ENCODE measurements around the gene NAB2. TPM values are rescaled to one million over a fixed set of nuclear protein-coding genes. Genes with fewer than 3 reads are reported as not detected.

NAB2 gene
- 10 to 100 TPM; 18.0 to 42.8 TPM for total RNA-seq
- 10 to 100 TPM; 21.6 to 30.8 TPM for polyA plus RNA-seq (ENCODE audit: insufficient read length in 2 of 2)
- long read RNA-seq, donor 1, transcript NAB2-201 (7 exons, 2,711 nt) = major isoform, 5 of 6 reads
- long read RNA-seq, donor 1, partial matches to known transcripts = 0 of 6 reads
- long read RNA-seq, donor 1, other reads (novel, unspliced or antisense) = 0 of 6 reads
- long read RNA-seq, donor 2, partial matches to known transcripts = 0 of 1 reads
- long read RNA-seq, donor 2, other reads (novel, unspliced or antisense) = 0 of 1 reads
- long read RNA-seq, donor 3, partial matches to known transcripts = 0 of 4 reads
- long read RNA-seq, donor 3, other reads (novel, unspliced or antisense) = 0 of 4 reads
- long read RNA-seq, donor 4, transcript NAB2-201 (7 exons, 2,711 nt) = major isoform, 6 of 74 reads
- long read RNA-seq, donor 4, partial matches to known transcripts = 67 of 74 reads
- long read RNA-seq, donor 4, other reads (novel, unspliced or antisense) = 0 of 74 reads

DNA sequence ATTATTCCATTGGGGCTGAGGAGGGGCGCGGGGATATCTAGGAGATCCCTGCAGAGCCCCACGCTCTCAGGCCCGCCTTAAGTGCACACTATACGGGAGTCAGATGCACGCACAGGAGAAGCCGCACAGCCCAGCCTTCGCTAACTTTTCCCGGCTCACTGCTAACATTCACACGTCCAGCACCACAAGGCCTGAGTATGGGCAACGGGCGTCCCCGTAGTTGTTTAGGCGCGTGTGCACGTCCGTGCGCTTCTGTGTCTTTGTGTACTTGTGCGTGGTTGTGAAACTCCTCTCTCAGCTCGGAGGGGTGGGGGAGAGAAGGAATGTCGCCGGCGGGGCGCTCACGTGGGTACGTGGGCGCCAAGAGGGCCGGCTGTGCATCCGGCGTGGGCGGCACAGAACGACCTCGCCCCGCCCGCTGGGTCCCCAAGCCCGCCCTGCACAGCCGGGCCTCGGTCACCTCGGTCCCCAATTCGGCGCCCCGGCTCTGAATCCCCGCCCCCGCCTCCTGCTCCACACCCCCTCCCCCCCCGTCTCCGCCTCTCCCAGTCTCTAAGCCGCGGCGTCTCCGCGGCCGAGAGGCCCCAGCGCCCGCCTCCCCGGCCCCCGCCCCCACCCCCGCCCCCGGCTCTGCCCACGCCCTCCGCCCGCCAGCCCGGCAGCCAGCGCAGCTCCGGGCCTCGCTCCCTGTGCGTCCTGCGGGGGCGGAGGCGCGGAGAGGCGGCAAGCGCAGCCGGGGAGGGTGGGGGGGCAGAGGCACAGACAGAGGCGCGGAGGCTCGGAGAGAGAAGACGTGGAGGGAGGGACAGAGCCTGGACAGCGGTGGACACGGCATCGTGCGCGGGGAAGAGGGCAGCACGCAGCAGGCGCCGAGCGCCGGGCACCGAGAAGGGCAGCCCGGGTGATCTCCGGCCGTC is at the start of gene NAB2:
TSS of gene NAB2 (plus strand) at position 761 of the 917 bp plus-strand sequence. CDS start 158 bp downstream, outside the sequence.
- H3K27me3 ChIP-seq (ENCODE audit: control insufficient read depth, insufficient read depth, low read length) = no peaks in the 10 kb centered on the region
- H3K4me1 ChIP-seq (ENCODE audit: control insufficient read depth, insufficient read depth, low read length) = peaks cover 70% of the 10 kb centered on the region
- H3K27ac ChIP-seq (ENCODE audit: low read depth, low read length) = peak within 1 kb of the TSS; percentile 99
- peak in 4 of 6 donors; percentile 80 to 96 (median 89) for DNase-seq (ENCODE audit: low read depth in 4 of 6, low spot score in 6 of 6)
- H3K4me3 ChIP-seq (ENCODE audit: low read depth, low read length) = peak within 1 kb of the TSS; percentile 86
- peaks cover 31% of the 10 kb centered on the region for H3K36me3 ChIP-seq (ENCODE audit: control insufficient read depth, insufficient read depth, low read length)
- no peaks in the 10 kb centered on the region for H3K9me3 ChIP-seq (ENCODE audit: control insufficient read depth, insufficient read depth, low read length)
- under 1% methylated on average over 70 of the region's 91 CpGs for WGBS (ENCODE audit: insufficient coverage)

GRCh38 chr12:57040211-57040610 is 48.7 kb upstream of the NAB2 start:
- Histone ChIP-seq H3K27me3 (ENCODE audit: control insufficient read depth, insufficient read depth, low read length) (no peaks in the 10 kb centered on the region), H3K4me3 (ENCODE audit: low read depth, low read length) (no peak overlapping the region), H3K9me3 (ENCODE audit: control insufficient read depth, insufficient read depth, low read length) (no peaks in the 10 kb centered on the region), H3K27ac (ENCODE audit: low read depth, low read length) (no peak overlapping the region), H3K36me3 (ENCODE audit: control insufficient read depth, insufficient read depth, low read length) (no peaks in the 10 kb centered on the region), H3K4me1 (ENCODE audit: control insufficient read depth, insufficient read depth, low read length) (no peaks in the 10 kb centered on the region)
- WGBS (ENCODE audit: insufficient coverage) = 90% methylated on average over 2 of the region's 4 CpGs
- DNase-seq (ENCODE audit: low read depth in 4 of 6, low spot score in 6 of 6) = no peak

DNA sequence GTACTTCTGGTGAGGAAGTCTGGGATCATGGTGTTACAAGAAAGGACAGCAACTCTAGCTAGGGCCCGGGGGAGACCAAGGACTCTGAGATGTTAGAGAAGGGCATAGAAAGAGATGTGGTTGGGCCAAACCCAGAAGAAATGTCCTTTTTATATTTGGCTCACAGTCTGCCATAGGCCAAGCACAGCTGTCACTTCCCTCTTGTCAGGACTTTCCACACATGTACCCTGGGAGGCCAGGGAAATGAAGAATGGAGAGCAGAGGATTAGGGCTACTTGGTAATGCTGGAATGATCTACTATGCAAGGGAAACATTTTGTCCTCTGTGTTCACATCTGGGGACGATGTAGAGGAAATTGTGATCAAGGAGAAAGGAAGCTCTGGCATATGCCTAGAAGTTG is 48.2 kb upstream of the NAB2 start:
- H3K27ac ChIP-seq (ENCODE audit: low read depth, low read length) = no peak overlapping the region
- H3K4me3 ChIP-seq (ENCODE audit: low read depth, low read length) = no peak overlapping the region
- H3K9me3 ChIP-seq (ENCODE audit: control insufficient read depth, insufficient read depth, low read length) = no peaks in the 10 kb centered on the region
- no peaks in the 10 kb centered on the region for H3K27me3 ChIP-seq (ENCODE audit: control insufficient read depth, insufficient read depth, low read length)
- H3K4me1 ChIP-seq (ENCODE audit: control insufficient read depth, insufficient read depth, low read length) = no peaks in the 10 kb centered on the region
- no peaks in the 10 kb centered on the region for H3K36me3 ChIP-seq (ENCODE audit: control insufficient read depth, insufficient read depth, low read length)
- DNase-seq (ENCODE audit: low read depth in 4 of 6, low spot score in 6 of 6) = no peak
- WGBS (ENCODE audit: insufficient coverage) = no CpG with 5 or more reads among the region's 2 CpGs

DNA sequence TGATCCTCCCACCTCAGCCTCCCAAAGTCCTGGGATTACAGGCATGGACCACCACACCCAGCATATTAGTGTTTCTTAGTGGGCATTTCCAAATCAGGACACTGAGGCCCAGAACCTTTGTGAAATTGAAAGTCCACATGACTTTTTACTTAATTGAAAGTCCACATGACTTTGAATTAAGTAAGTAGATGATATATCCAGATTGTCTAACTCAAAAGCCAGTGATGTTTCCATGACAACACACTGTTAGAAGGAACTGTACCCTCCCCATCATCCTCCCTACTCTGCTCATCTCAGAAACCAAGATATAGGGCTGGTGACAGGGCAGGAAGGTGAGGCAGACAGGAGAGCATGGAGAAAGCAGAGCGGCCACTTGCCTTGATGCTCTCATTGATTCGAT is 46.2 kb upstream of the NAB2 start:
- WGBS (ENCODE audit: insufficient coverage) = 95% methylated on average over 2 of the region's 2 CpGs
- H3K9me3 ChIP-seq (ENCODE audit: control insufficient read depth, insufficient read depth, low read length) = no peaks in the 10 kb centered on the region
- H3K27me3 ChIP-seq (ENCODE audit: control insufficient read depth, insufficient read depth, low read length) = no peaks in the 10 kb centered on the region
- no peak overlapping the region for H3K27ac ChIP-seq (ENCODE audit: low read depth, low read length)
- no peak overlapping the region for H3K4me3 ChIP-seq (ENCODE audit: low read depth, low read length)
- no peaks in the 10 kb centered on the region for H3K4me1 ChIP-seq (ENCODE audit: control insufficient read depth, insufficient read depth, low read length)
- no peak for DNase-seq (ENCODE audit: low read depth in 4 of 6, low spot score in 6 of 6)
- H3K36me3 ChIP-seq (ENCODE audit: control insufficient read depth, insufficient read depth, low read length) = no peaks in the 10 kb centered on the region

DNA sequence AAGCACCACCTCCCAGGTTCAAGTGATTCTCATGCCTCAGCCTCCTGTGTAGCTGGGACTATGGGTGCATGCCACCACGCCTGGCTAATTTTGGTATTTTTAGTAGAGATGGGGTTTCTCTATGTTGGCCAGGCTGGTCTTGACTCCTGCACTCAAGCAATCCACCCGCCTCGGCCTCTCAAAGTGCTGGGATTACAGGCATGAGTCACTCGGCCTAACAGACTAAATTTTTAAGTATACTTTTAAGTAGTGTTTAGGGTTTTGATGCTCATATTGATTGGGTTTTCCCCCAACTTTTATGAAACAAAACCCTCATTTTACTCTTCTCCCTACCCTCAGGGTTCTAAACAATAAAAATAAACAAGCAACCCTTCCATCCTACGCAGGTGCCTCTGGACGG is 44.4 kb upstream of the NAB2 start:
- WGBS (ENCODE audit: insufficient coverage) = 84% methylated on average over 3 of the region's 6 CpGs
- DNase-seq (ENCODE audit: low read depth in 4 of 6, low spot score in 6 of 6) = no peak
- no peaks in the 10 kb centered on the region for H3K36me3 ChIP-seq (ENCODE audit: control insufficient read depth, insufficient read depth, low read length)
- no peaks in the 10 kb centered on the region for H3K27me3 ChIP-seq (ENCODE audit: control insufficient read depth, insufficient read depth, low read length)
- H3K27ac ChIP-seq (ENCODE audit: low read depth, low read length) = no peak overlapping the region
- no peak overlapping the region for H3K4me3 ChIP-seq (ENCODE audit: low read depth, low read length)
- no peaks in the 10 kb centered on the region for H3K4me1 ChIP-seq (ENCODE audit: control insufficient read depth, insufficient read depth, low read length)
- no peaks in the 10 kb centered on the region for H3K9me3 ChIP-seq (ENCODE audit: control insufficient read depth, insufficient read depth, low read length)

- H3K4me3 ChIP-seq (ENCODE audit: low read depth, low read length) = no peak overlapping the region
- 93% methylated on average over 3 of the region's 3 CpGs for WGBS (ENCODE audit: insufficient coverage)
- no peaks in the 10 kb centered on the region for H3K9me3 ChIP-seq (ENCODE audit: control insufficient read depth, insufficient read depth, low read length)
- no peaks in the 10 kb centered on the region for H3K27me3 ChIP-seq (ENCODE audit: control insufficient read depth, insufficient read depth, low read length)
- no peak for DNase-seq (ENCODE audit: low read depth in 4 of 6, low spot score in 6 of 6)
- H3K27ac ChIP-seq (ENCODE audit: low read depth, low read length) = no peak overlapping the region
- H3K36me3 ChIP-seq (ENCODE audit: control insufficient read depth, insufficient read depth, low read length) = no peaks in the 10 kb centered on the region
- no peaks in the 10 kb centered on the region for H3K4me1 ChIP-seq (ENCODE audit: control insufficient read depth, insufficient read depth, low read length)
These were observed 44.0 kb upstream of the NAB2 start for GRCh38 chr12:57044889-57045288.

GRCh38 chr12:57046086-57046791 is 42.7 kb upstream of the NAB2 start:
- no peak overlapping the region for H3K4me3 ChIP-seq (ENCODE audit: low read depth, low read length)
- H3K36me3 ChIP-seq (ENCODE audit: control insufficient read depth, insufficient read depth, low read length) = no peaks in the 10 kb centered on the region
- no peaks in the 10 kb centered on the region for H3K4me1 ChIP-seq (ENCODE audit: control insufficient read depth, insufficient read depth, low read length)
- H3K27me3 ChIP-seq (ENCODE audit: control insufficient read depth, insufficient read depth, low read length) = no peaks in the 10 kb centered on the region
- no peak for DNase-seq (ENCODE audit: low read depth in 4 of 6, low spot score in 6 of 6)
- H3K27ac ChIP-seq (ENCODE audit: low read depth, low read length) = no peak overlapping the region
- no peaks in the 10 kb centered on the region for H3K9me3 ChIP-seq (ENCODE audit: control insufficient read depth, insufficient read depth, low read length)
- WGBS (ENCODE audit: insufficient coverage) = 77% methylated on average over 2 of the region's 6 CpGs

GRCh38 chr12:57046947-57047890 is 41.7 kb upstream of the NAB2 start:
- Histone ChIP-seq H3K36me3 (ENCODE audit: control insufficient read depth, insufficient read depth, low read length) (no peaks in the 10 kb centered on the region), H3K27me3 (ENCODE audit: control insufficient read depth, insufficient read depth, low read length) (no peaks in the 10 kb centered on the region), H3K4me3 (ENCODE audit: low read depth, low read length) (no peak overlapping the region), H3K27ac (ENCODE audit: low read depth, low read length) (no peak overlapping the region), H3K4me1 (ENCODE audit: control insufficient read depth, insufficient read depth, low read length) (no peaks in the 10 kb centered on the region), H3K9me3 (ENCODE audit: control insufficient read depth, insufficient read depth, low read length) (no peaks in the 10 kb centered on the region)
- no peak for DNase-seq (ENCODE audit: low read depth in 4 of 6, low spot score in 6 of 6)
- WGBS (ENCODE audit: insufficient coverage) = 81% methylated on average over 4 of the region's 10 CpGs
